ENCODE results near the gene CEP126. TPM values are rescaled to one million over a fixed set of nuclear protein-coding genes. Genes with fewer than 3 reads are reported as not detected.
A peak's percentile ranks its signal among the peaks of the same experiment; 100 is the strongest.

Gene CEP126
- total RNA-seq, 6 donors from 2014 or later: 2.0 to 33.4 (median 8.0) TPM

GRCh38 chr11:102047305-102047924 is 132.6 kb downstream of the CEP126 start, which contains the start of gene CFAP300:
TSS of gene CFAP300 (plus strand) at chr11:102047437. CDS start at chr11:102047471, 34 bp downstream.
- TF ChIP-seq POLR2A (IDR thresholded peaks at IDR 0.05): peak in 2 of 4 donors; percentile 20 to 49
- TF ChIP-seq POLR2AphosphoS5 (IDR thresholded peaks at IDR 0.05): peak in 1 of 2 donors; percentile 29
- TF ChIP-seq CTCF (IDR thresholded peaks at IDR 0.05): no peak
- DNase-seq: peak; percentile 89 to 94
- 4 to 13% methylated on average over 10 to 45 of the region's 45 CpGs for WGBS, 2 donors
- peak; percentile 89 to 94 for ATAC-seq (ENCODE audit: low FRiP score in 2 of 2)
- Histone ChIP-seq H3K27me3 (no peaks in the 10 kb centered on the region), H3K27ac (peak within 1 kb of the TSS in 3 of 4 donors; percentile 25 to 60 (median 56)), H3K4me3 (peak within 1 kb of the TSS; percentile 5 to 58 (median 54)), H3K36me3 (no peaks in the 10 kb centered on the region), H3K9me3 (no peaks in the 10 kb centered on the region), H3K4me1 (peaks cover 0 to 12% (median 6%) of the 10 kb centered on the region in 4 donors)

Other genes starting within 250 kb of the CEP126 start
- under 1 TPM in 4 of 6 donors, not detected in 2; 0.09 to 0.49 (median 0.29) TPM for gene ANGPTL5, start 1.5 kb downstream of the CEP126 start, total RNA-seq
- 10 to 100 TPM in 1 of 6 donors, 1 to 10 TPM in 5; 1.2 to 15.9 (median 4.2) TPM for gene CFAP300, start 132.4 kb downstream of the CEP126 start, total RNA-seq
- 100 to 1,000 TPM in 5 of 6 donors, 10 to 100 TPM in 1; 99.2 to 262 (median 190) TPM for gene YAP1, start 195.4 kb downstream of the CEP126 start, total RNA-seq